ENCODE measurements around the gene TMEM161B. TPM values are rescaled to one million over a fixed set of nuclear protein-coding genes. Genes with fewer than 3 reads are reported as not detected.
"Not testable (repeated sequence)": the region's sequence is repeated elsewhere in the genome, so short reads cannot be mapped to it uniquely, and the experiment has no call there.

Gene TMEM161B
- total RNA-seq, 1 experiment from 2014 or later = 24.8 TPM

GRCh38 chr5:88238732-88239131, 29.9 kb downstream of the TMEM161B start:
- DNase-seq = no peak
- H3K27me3 ChIP-seq = no peaks in the 10 kb centered on the region
- no peak overlapping the region for H3K27ac ChIP-seq
- H3K4me3 ChIP-seq = no peak overlapping the region
- no peaks in the 10 kb centered on the region for H3K4me1 ChIP-seq
- H3K9me3 ChIP-seq (replicated peaks) = no peaks in the 10 kb centered on the region
- peaks cover 19% of the 10 kb centered on the region for H3K36me3 ChIP-seq

- no peaks in the 10 kb centered on the region for H3K27me3 ChIP-seq
- no peaks in the 10 kb centered on the region for H3K9me3 ChIP-seq (replicated peaks)
- H3K36me3 ChIP-seq = peaks cover 19% of the 10 kb centered on the region
- no peak for DNase-seq
- H3K4me3 ChIP-seq = no peak overlapping the region
- H3K4me1 ChIP-seq = no peaks in the 10 kb centered on the region
- no peak overlapping the region for H3K27ac ChIP-seq
Observed at GRCh38 chr5:88236866-88237642, 31.6 kb downstream of the TMEM161B start.

- Histone ChIP-seq H3K9me3 (replicated peaks) (no peaks in the 10 kb centered on the region), H3K27me3 (no peaks in the 10 kb centered on the region), H3K27ac (no peak overlapping the region), H3K4me3 (no peak overlapping the region), H3K36me3 (peaks cover 22% of the 10 kb centered on the region), H3K4me1 (no peaks in the 10 kb centered on the region)
- no peak for DNase-seq
Observed at GRCh38 chr5:88235828-88236227, 32.8 kb downstream of the TMEM161B start.

GRCh38 chr5:88235346-88235745, 33.3 kb downstream of the TMEM161B start:
- Histone ChIP-seq H3K4me3 (no peak overlapping the region), H3K36me3 (peaks cover 22% of the 10 kb centered on the region), H3K9me3 (replicated peaks) (no peaks in the 10 kb centered on the region), H3K27ac (no peak overlapping the region), H3K27me3 (no peaks in the 10 kb centered on the region), H3K4me1 (no peaks in the 10 kb centered on the region)
- DNase-seq = no peak

GRCh38 chr5:88230546-88231066, 38.0 kb downstream of the TMEM161B start:
- H3K36me3 ChIP-seq = peaks cover 8% of the 10 kb centered on the region
- H3K27ac ChIP-seq = no peak overlapping the region
- no peak for DNase-seq
- H3K4me1 ChIP-seq = no peaks in the 10 kb centered on the region
- H3K4me3 ChIP-seq = no peak overlapping the region
- no peaks in the 10 kb centered on the region for H3K9me3 ChIP-seq (replicated peaks)
- H3K27me3 ChIP-seq = no peaks in the 10 kb centered on the region

GRCh38 chr5:88226881-88227450, 41.7 kb downstream of the TMEM161B start:
- no peaks in the 10 kb centered on the region for H3K4me1 ChIP-seq
- no peak for DNase-seq
- H3K27ac ChIP-seq = no peak overlapping the region
- H3K9me3 ChIP-seq (replicated peaks) = no peaks in the 10 kb centered on the region
- H3K36me3 ChIP-seq = peaks cover 17% of the 10 kb centered on the region
- H3K27me3 ChIP-seq = no peaks in the 10 kb centered on the region
- H3K4me3 ChIP-seq = no peak overlapping the region

GRCh38 chr5:88214655-88215054, 54.0 kb downstream of the TMEM161B start:
- H3K4me3 ChIP-seq = no peak overlapping the region
- H3K9me3 ChIP-seq (replicated peaks) = no peaks in the 10 kb centered on the region
- no peak overlapping the region for H3K27ac ChIP-seq
- H3K36me3 ChIP-seq = peaks cover 27% of the 10 kb centered on the region
- no peak for DNase-seq
- H3K4me1 ChIP-seq = no peaks in the 10 kb centered on the region
- no peaks in the 10 kb centered on the region for H3K27me3 ChIP-seq

- peaks cover 24% of the 10 kb centered on the region for H3K36me3 ChIP-seq
- no peaks in the 10 kb centered on the region for H3K9me3 ChIP-seq (replicated peaks)
- no peaks in the 10 kb centered on the region for H3K4me1 ChIP-seq
- H3K4me3 ChIP-seq = no peak overlapping the region
- no peak for DNase-seq
- H3K27ac ChIP-seq = no peak overlapping the region
- no peaks in the 10 kb centered on the region for H3K27me3 ChIP-seq
Observed at GRCh38 chr5:88207575-88207974, 61.1 kb downstream of the TMEM161B start.

- Histone ChIP-seq H3K27ac (no peak overlapping the region), H3K36me3 (peaks cover 21% of the 10 kb centered on the region), H3K9me3 (replicated peaks) (no peaks in the 10 kb centered on the region), H3K4me3 (no peak overlapping the region), H3K4me1 (no peaks in the 10 kb centered on the region), H3K27me3 (no peaks in the 10 kb centered on the region)
- no peak for DNase-seq
Observed at GRCh38 chr5:88203981-88204750, 64.5 kb downstream of the TMEM161B start.

- no peaks in the 10 kb centered on the region for H3K4me1 ChIP-seq
Observed at GRCh38 chr5:88195636-88196035, 73.0 kb downstream of the TMEM161B start.

GRCh38 chr5:88193896-88194295, 74.7 kb downstream of the TMEM161B start:
- Histone ChIP-seq H3K4me3 (no peak overlapping the region), H3K36me3 (peaks cover 18% of the 10 kb centered on the region), H3K27ac (no peak overlapping the region), H3K4me1 (no peaks in the 10 kb centered on the region), H3K9me3 (replicated peaks) (no peaks in the 10 kb centered on the region), H3K27me3 (no peaks in the 10 kb centered on the region)
- no peak for DNase-seq

More at GRCh38 chr5:88195636-88196035, 73.0 kb downstream of the TMEM161B start:
- Histone ChIP-seq H3K27me3 (no peaks in the 10 kb centered on the region), H3K9me3 (replicated peaks) (no peaks in the 10 kb centered on the region), H3K36me3 (peaks cover 30% of the 10 kb centered on the region), H3K4me3 (no peak overlapping the region), H3K27ac (no peak overlapping the region)
- DNase-seq = no peak

- Histone ChIP-seq H3K27ac (no peak overlapping the region), H3K4me3 (no peak overlapping the region), H3K9me3 (replicated peaks) (no peaks in the 10 kb centered on the region), H3K4me1 (no peaks in the 10 kb centered on the region), H3K36me3 (peaks cover 11% of the 10 kb centered on the region; the same call in 1 of the 2 replicates), H3K27me3 (no peaks in the 10 kb centered on the region)
- DNase-seq = no peak
Observed at GRCh38 chr5:88190106-88190834, 78.4 kb downstream of the TMEM161B start.

GRCh38 chr5:88189484-88189883, 79.2 kb downstream of the TMEM161B start:
- not testable (repeated sequence) for H3K4me1 ChIP-seq; DNase-seq; H3K27me3 ChIP-seq; H3K4me3 ChIP-seq; H3K9me3 ChIP-seq (replicated peaks); H3K27ac ChIP-seq
- peaks cover 10% of the 10 kb centered on the region; the same call in 1 of the 2 replicates for H3K36me3 ChIP-seq

- no peaks in the 10 kb centered on the region for H3K27me3 ChIP-seq
- DNase-seq = peak in 1 of 2 experiments; percentile 22
Observed at GRCh38 chr5:88188458-88189132, 80.0 kb downstream of the TMEM161B start.

More at GRCh38 chr5:88188458-88189132, 80.0 kb downstream of the TMEM161B start:
- Histone ChIP-seq H3K4me3 (no peak overlapping the region), H3K27ac (no peak overlapping the region), H3K36me3 (0 out of 2 replicates have a peak, but pooled peaks cover 6% of the 10 kb centered on the region), H3K9me3 (replicated peaks) (peaks cover 2% of the 10 kb centered on the region; the same call in 1 of the 2 replicates), H3K4me1 (no peaks in the 10 kb centered on the region)
